ENCODE measurements around the gene OGDH. TPM values are rescaled to one million over a fixed set of nuclear protein-coding genes. Genes with fewer than 3 reads are reported as not detected.

OGDH gene
- polyA plus RNA-seq, 3 donors: 41.0 to 74.1 (median 49.9) TPM

GRCh38 chr7:44749992-44750391 lies 143.6 kb downstream of the OGDH start:
- Mint-ChIP-seq H3K9me3 (no peaks in the 10 kb centered on the region), H3K4me1 (peaks cover 39% of the 10 kb centered on the region), H3K36me3 (peaks cover 14 to 19% of the 10 kb centered on the region in 2 donors), H3K27me3 (ENCODE audit: low read depth in 3 of 3) (no peaks in the 10 kb centered on the region), H3K27ac (peak overlapping the region in 6 of 7 donors; percentile 69 to 92 (median 84)), H3K4me3 (peak overlapping the region; percentile 86 to 93)
- Histone ChIP-seq H3K27ac (ENCODE audit: low read depth in 1 of 2, low read length in 2 of 2) (peak overlapping the region in 1 of 2 donors; percentile 71), H3K4me3 (replicated peaks in 1 of 3; ENCODE audit: low read depth in 2 of 3, low read length in 3 of 3) (peak overlapping the region in 2 of 3 experiments; percentile 83 to 85), H3K9me3 (replicated peaks in 1 of 2; ENCODE audit: control insufficient read depth in 1 of 2, insufficient read depth in 1 of 2, low read length in 2 of 2) (no peaks in the 10 kb centered on the region), H3K79me2 (ENCODE audit: insufficient read depth, low read length) (peaks cover 62% of the 10 kb centered on the region), H4K20me1 (ENCODE audit: insufficient read depth, low read length) (peaks cover 56% of the 10 kb centered on the region), H3K36me3 (replicated peaks in 1 of 2; ENCODE audit: control insufficient read depth in 1 of 2, insufficient read depth in 2 of 2, low read length in 2 of 2) (no peaks in the 10 kb centered on the region), H3K9ac (ENCODE audit: insufficient read depth, low read length, poor library complexity, severe bottlenecking) (no peak overlapping the region), H3K4me2 (replicated peaks; ENCODE audit: extremely low read depth, low read length, poor library complexity, severe bottlenecking) (peak overlapping the region; percentile 84), H3K4me1 (ENCODE audit: control insufficient read depth in 1 of 2, insufficient read depth in 2 of 2, low read length in 2 of 2) (peaks cover 31 to 34% of the 10 kb centered on the region in 2 donors), H2AFZ (ENCODE audit: insufficient read depth, low read depth, low read length, poor library complexity, severe bottlenecking) (no peak overlapping the region), H3K27me3 (ENCODE audit: control insufficient read depth in 2 of 2, insufficient read depth in 2 of 2, low read length in 2 of 2) (no peaks in the 10 kb centered on the region)
- 100% methylated on average over 1 of the region's 2 CpGs for WGBS (ENCODE audit: insufficient coverage)
- DNase-seq: no peak
- no peak for TF ChIP-seq CTCF (IDR thresholded peaks at IDR 0.05)
- intact Hi-C loops (cut with micrococcal nuclease): loop anchor here (5.0 to 10.0 kb wide), 8 partner anchors 45 to 255 kb away; partner anchors contain the start of genes PPIA (in 2 of the 2), CCM2 (in 1 of the 2), DDX56 (in 1 of the 2) and H2AZ2 (in 1 of the 2)

GRCh38 chr7:44750424-44750823 lies 144.0 kb downstream of the OGDH start:
- 86% methylated on average over 3 of the region's 3 CpGs for WGBS (ENCODE audit: insufficient coverage)
- peaks cover 14 to 19% of the 10 kb centered on the region in 2 donors for H3K36me3 Mint-ChIP-seq
- H2AFZ ChIP-seq (ENCODE audit: insufficient read depth, low read depth, low read length, poor library complexity, severe bottlenecking): no peak overlapping the region
- intact Hi-C loops (cut with micrococcal nuclease): loop anchor here (5.0 to 10.0 kb wide), 4 partner anchors 46 to 94 kb away; partner anchors contain the start of genes PPIA (in 2 of the 2) and H2AZ2 (in 1 of the 2)
- H3K4me3 ChIP-seq (replicated peaks in 1 of 3; ENCODE audit: low read depth in 2 of 3, low read length in 3 of 3): peak overlapping the region in 1 of 3 experiments; percentile 83
- no peaks in the 10 kb centered on the region for H3K27me3 ChIP-seq (ENCODE audit: control insufficient read depth in 2 of 2, insufficient read depth in 2 of 2, low read length in 2 of 2)
- peaks cover 66% of the 10 kb centered on the region for H3K79me2 ChIP-seq (ENCODE audit: insufficient read depth, low read length)
- no peaks in the 10 kb centered on the region for H3K27me3 Mint-ChIP-seq (ENCODE audit: low read depth in 3 of 3)
- H3K4me1 Mint-ChIP-seq: peaks cover 39% of the 10 kb centered on the region
- H4K20me1 ChIP-seq (ENCODE audit: insufficient read depth, low read length): peaks cover 60% of the 10 kb centered on the region
- H3K9me3 ChIP-seq (replicated peaks in 1 of 2; ENCODE audit: control insufficient read depth in 1 of 2, insufficient read depth in 1 of 2, low read length in 2 of 2): no peaks in the 10 kb centered on the region
- peak overlapping the region; percentile 84 for H3K4me2 ChIP-seq (replicated peaks; ENCODE audit: extremely low read depth, low read length, poor library complexity, severe bottlenecking)
- peak overlapping the region; percentile 31 to 71 for H3K27ac ChIP-seq (ENCODE audit: low read depth in 1 of 2, low read length in 2 of 2)
- TF ChIP-seq CTCF (IDR thresholded peaks at IDR 0.05): no peak
- H3K4me1 ChIP-seq (ENCODE audit: control insufficient read depth in 1 of 2, insufficient read depth in 2 of 2, low read length in 2 of 2): peaks cover 31 to 34% of the 10 kb centered on the region in 2 donors
- H3K27ac Mint-ChIP-seq: peak overlapping the region; percentile 20 to 92 (median 69)
- no peaks in the 10 kb centered on the region for H3K9me3 Mint-ChIP-seq
- DNase-seq: no peak
- peak overlapping the region; percentile 8 to 37 for H3K4me3 Mint-ChIP-seq
- peak overlapping the region; percentile 22 for H3K9ac ChIP-seq (ENCODE audit: insufficient read depth, low read length, poor library complexity, severe bottlenecking)
- no peaks in the 10 kb centered on the region for H3K36me3 ChIP-seq (replicated peaks in 1 of 2; ENCODE audit: control insufficient read depth in 1 of 2, insufficient read depth in 2 of 2, low read length in 2 of 2)

Measured in CD14-positive monocyte (primary cell).